Hematopoietic multipotent progenitor cell treated with erythropoietin and hydrocortisone succinate and interleukin-3 and kit ligand, for 15 days (in vitro differentiated cells): ENCODE data around the gene PPIL4.

Source experiments
- DNase-seq: peaks from one replicate; pipeline ENCODE4 v3.0.0-alpha.2; 2015; ENCODE audit warnings: low spot score

Gene PPIL4

DNA sequence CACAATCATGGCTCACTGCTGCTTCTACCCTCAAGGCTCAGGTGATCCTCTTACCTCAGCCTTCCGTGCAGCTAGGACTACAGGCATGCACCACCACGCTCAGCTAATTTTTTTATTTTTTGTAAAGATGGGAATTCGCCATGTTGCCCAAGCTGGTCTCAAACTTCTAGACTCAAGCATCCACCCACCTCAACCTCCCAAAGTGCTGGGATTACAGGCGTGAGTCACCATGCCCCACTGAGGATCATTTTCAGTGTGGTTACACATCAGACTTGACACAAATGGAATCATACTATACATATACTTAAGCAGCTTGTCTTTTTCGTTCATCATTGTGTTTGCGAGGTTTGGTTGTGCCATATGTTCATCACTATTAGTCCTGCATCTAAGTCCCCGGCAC lies 87.6 kb downstream of the PPIL4 start:
- DNase-seq = no peak

DNA sequence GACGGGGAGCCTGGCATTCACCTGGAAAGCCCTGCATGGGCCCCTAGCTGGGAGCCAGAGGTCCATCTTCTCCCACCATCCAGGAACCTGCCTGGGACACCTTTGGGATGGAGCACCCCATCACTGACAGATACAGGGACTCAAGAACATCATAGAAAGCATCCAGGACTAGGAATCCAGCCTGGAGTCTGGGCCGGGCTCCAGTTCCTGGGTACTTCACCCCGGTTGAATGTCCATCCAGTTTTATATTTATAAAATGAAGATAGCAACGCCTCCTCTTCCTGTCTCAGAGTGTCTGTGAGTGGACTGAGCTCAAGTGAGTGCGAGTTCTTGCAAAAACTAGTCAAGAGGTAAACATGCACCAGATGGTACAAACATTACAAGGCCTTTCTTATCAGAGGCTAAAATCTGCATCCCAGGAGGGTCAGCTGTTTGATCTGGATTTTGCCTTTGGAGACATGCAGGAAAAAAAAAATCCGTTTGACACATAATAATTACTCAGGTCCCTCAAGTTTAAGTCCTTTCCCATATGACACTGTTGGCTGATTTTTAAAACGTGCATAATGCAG lies 88.4 kb downstream of the PPIL4 start:
- DNase-seq = no peak

GRCh38 chr6:149456311-149457021 lies 89.4 kb downstream of the PPIL4 start:
- DNase-seq = no peak

- DNase-seq = no peak
Observed at GRCh38 chr6:149455031-149455732, 90.7 kb downstream of the PPIL4 start.
